Bone marrow (tissue), 2 donors: ENCODE data around the gene CLTA.

Source experiments
- DNase-seq, 2 donors: peaks; one replicate each; lab custom pipeline; 2025; lab: John Stamatoyannopoulos, UW

The CLTA gene, protein sequence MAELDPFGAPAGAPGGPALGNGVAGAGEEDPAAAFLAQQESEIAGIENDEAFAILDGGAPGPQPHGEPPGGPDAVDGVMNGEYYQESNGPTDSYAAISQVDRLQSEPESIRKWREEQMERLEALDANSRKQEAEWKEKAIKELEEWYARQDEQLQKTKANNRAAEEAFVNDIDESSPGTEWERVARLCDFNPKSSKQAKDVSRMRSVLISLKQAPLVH

DNA sequence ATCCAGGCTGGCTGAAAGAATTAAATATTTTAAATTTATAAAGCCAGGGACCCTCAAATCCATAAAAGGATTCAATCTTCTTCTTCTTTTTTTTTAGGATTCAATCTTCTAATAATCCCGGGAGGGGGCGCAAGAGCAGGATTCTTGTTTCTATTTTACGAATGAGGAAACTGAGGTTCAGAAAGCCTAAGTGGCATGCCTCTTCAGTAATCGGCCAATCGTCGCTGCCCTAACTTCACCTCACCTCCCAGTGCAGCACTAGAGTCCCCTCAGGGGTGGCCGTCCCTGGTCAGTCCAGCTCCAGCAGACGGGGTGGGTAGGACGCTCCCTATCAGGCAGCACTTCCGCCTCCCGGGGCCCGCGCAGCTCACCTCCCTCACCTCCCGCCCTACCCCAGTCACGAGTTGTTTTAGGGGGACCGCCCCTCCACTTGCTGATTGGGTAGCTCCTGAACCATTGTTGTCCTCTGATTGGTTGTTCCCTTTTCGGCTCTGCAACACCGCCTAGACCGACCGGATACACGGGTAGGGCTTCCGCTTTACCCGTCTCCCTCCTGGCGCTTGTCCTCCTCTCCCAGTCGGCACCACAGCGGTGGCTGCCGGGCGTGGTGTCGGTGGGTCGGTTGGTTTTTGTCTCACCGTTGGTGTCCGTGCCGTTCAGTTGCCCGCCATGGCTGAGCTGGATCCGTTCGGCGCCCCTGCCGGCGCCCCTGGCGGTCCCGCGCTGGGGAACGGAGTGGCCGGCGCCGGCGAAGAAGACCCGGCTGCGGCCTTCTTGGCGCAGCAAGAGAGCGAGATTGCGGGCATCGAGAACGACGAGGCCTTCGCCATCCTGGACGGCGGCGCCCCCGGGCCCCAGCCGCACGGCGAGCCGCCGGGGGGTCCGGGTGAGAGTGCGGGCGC is at the start of gene CLTA:
Gene CLTA, plus strand, starts transcription at position 534 of the 902 bp plus-strand sequence. Its CDS starts 136 bp downstream, at position 670.
- peak; percentile 94 to 99 for DNase-seq

GRCh38 chr9:36141288-36141687 is 49.4 kb upstream of the CLTA start:
- DNase-seq: no peak

DNA sequence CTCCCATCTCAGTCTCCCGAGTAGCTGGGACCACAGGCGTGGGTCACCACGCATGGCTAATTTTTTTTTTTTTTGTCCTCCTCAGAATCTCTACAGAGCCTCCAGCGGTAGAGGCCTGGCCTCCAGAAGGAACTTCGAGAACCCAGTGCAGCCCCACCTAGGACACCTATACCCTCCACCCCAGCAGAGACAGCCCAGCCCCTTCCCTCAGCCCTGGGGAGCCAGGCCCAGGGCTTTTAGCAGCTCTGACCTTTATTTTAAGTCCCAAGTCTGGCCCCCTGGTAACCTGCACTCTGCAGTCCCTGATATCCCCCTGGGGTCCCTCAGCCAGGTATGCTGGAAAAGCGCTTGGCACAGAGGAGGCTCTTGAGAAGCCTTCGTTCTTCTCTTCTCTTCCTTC is 49.0 kb upstream of the CLTA start:
- no peak for DNase-seq

GRCh38 chr9:36142510-36143244 is 48.0 kb upstream of the CLTA start:
- DNase-seq: peak in 1 of 2 donors; percentile 45

GRCh38 chr9:36143245-36143641 is 47.5 kb upstream of the CLTA start:
- DNase-seq: no peak

DNA sequence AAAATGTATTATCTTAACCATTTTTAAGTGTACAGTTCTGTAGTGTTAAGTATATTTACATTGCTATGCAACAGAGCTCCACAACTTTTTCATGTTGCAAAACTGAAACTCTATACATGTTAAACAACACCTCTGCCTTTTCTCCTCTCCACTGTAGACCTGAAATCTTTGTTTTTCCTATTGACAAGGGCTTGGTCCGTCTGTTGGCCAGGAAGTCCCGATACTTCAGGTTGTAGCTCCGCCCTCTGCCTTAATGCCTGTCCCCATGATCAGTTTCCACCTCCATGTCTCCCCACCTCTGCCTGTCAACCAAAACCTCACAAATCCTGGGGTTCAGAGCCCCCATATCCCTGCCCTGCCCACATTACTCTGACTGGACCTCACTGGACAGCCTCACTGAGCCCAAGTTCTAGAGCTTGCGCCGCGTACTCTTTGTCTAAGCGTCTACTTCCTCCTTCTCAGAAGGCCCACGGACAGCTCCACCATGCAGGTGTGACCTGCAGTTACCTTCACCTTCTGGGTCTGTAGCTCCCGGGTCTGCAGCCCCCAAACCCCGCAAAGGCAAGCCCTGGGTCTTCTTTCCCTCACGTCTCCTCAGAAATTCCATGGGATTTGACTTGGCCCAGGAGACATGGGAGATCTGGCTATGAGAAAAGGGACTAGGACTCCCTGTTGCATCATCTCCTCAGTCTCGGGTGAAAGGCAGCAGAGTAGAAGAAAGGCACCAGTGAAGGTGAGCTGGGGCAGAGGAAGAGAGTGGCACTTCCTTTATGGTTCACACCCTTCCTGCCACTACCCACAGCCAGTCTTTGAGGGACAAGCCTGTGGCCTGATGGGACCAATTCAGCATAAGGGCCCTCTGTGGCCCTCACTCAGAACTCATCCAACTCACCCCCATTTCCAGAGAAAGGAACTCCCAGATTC is 46.1 kb upstream of the CLTA start:
- DNase-seq: no peak

- DNase-seq: no peak
These were observed 44.8 kb upstream of the CLTA start for GRCh38 chr9:36145970-36146369.

GRCh38 chr9:36146651-36147050 is 44.1 kb upstream of the CLTA start:
- DNase-seq: no peak

DNA sequence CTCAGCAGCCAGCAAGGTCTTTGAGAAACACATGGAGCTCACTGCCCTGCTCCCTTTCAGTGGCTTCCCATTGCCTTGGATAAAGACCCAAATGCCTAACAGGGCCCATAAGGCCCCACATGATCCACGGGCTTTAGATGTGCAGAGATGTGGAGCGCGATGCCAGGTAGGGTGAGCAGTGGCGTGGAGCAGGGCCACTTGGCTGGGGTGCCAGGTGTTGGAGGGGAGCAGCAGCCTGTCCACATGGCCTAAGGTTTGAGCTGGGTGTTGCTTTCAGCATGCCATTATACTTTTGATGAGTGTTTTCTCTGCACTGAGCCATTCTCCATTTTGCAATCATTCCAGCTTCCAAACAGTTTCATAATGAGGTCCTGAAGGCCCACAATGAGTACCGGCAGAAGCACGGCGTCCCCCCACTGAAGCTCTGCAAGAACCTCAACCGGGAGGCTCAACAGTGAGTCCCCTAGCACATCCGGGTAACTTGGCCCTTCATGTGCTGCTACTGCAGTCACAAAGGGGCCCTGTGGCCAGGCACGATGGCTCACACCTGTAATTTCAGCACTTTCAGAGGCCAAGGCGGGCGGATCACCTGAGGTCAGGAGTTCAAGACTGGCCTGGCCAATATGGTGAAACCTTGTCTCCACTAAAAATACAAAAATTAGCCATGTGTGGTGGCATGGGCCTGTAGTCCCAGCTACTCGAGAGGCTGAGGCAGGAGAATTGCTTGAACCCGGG is 43.1 kb upstream of the CLTA start:
- DNase-seq: no peak

GRCh38 chr9:36148311-36149051 is 42.2 kb upstream of the CLTA start:
- peak; percentile 21 to 64 for DNase-seq

DNA sequence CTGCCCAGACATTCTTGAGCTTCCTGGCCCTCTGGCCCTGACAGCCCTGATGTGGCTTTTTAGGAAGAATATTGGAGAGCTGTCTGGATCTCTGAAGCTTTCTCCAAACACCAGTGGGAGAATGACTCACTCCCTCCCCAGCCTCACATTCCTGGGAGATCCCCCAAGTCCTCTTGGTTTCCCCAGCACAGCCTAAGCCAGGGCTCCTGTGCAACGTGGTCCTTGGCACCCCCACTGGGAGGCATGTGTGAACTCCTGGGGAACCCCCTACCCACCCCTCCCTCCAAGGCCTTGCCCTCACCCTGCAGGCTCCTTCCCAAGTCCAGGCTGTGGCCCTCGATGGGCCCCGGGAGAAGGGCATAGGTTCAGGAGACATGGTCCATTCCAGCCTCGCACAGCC is 41.5 kb upstream of the CLTA start:
- no peak for DNase-seq

- DNase-seq: no peak
These were observed 40.0 kb upstream of the CLTA start for GRCh38 chr9:36150574-36151315.

- DNase-seq: peak; percentile 64 to 82
These were observed 39.2 kb upstream of the CLTA start for GRCh38 chr9:36151316-36152210.

GRCh38 chr9:36152741-36153438 is 37.8 kb upstream of the CLTA start:
- no peak for DNase-seq

DNA sequence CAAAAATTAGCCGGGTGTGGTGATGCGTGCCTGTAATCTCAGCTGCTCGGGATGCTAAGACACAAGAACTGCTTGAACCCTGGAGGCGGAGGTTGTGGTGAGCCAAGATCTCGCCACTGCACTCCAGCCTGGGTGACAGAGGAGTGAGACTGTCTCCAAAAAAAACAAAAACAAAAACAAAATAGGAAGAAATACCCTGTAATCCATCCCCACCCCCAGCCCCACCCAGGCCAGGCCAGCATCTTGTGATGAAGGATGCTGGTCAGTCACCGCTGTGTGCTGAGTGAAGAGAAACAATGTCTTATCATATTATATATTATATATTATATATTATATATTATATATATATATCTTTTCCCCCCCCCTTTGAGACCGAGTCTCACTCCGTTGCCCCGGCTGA is 37.0 kb upstream of the CLTA start:
- no peak for DNase-seq

DNA sequence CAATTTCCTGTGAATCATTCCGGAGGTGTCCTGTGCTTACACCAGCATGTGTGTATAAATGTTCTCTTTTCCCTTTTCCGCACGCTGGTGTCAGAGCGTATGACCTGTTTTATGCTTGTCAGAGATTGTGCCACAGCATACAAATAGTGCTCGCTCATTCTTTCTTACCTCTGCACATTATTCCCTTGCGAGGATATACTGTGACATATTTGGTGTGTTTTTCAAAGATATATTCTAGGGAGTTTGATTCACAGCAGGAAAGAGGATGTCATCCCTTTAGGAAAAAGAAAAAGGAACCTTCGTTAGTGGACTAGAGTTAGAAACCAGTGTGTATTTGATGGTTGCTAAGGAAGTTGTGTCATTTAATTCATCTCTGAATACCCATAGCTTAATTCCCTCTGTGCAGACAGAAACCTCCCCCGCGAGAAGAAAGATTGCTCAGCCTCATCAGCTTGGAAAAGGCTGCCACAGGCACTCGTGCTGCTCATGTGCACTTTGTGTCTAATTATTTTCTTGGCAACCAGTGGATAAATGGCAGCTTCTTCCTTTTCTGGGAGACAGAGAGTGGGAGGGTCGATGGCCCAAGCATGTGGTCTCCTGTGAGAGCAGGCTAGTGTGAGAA is 36.3 kb upstream of the CLTA start:
- peak in 1 of 2 donors; percentile 64 for DNase-seq

DNA sequence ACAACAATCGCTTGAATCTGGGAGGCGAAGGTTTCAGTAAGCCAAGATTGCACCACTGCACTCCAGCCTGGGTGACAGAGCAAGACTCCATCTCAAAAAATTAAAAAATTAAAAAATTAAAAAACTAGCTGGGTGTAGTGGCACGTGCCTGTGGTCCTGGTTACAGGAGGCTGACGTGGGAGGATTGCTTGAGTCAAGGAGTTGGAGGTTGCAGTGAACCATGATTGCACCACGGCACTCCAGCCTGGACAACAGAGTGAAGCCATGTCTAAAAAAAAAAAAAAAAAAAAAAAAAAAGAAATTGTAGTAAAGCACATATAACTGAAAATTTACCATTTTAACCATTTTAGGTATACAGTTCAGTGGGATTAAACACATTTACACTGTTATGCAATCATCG is 34.6 kb upstream of the CLTA start:
- no peak for DNase-seq
